ENCODE data around the gene ENTHD1. TPM values are rescaled to one million over a fixed set of nuclear protein-coding genes. Genes with fewer than 3 reads are reported as not detected.

Gene ENTHD1
- total and polyA plus RNA-seq, 9 of the 15 experiments (the other 6 are each of a cell fraction or from before 2014, with no cell fraction given), result 0.13 to 0.98 (median 0.35) TPM

DNA sequence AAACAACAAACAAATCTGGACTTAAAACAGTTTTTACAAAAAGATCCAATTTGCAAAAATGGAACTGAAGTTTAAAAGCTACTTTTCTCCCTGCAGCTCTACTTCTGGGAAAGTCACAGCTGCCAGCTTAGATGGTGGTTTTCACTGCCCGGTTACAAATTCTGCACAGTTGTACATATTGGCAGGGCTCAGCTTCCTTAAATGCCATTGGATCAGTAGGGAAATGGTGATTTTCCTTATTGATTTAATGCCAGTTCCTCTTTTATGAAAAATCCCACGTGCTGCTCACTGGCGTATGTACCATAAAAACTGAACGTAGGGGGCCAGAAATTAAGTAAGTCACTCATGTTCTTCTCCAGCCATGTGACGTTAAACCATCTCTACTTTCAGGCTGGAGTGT lies 30.1 kb upstream of the ENTHD1 start (continued):
- TF ChIP-seq, protein P1, sequence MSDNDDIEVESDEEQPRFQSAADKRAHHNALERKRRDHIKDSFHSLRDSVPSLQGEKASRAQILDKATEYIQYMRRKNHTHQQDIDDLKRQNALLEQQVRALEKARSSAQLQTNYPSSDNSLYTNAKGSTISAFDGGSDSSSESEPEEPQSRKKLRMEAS (CRISPR knock-in tag; IDR thresholded peaks at IDR 0.05), result no peak
- TF ChIP-seq SREBF2 (CRISPR knock-in tag; IDR thresholded peaks at IDR 0.05), result no peak
- TF ChIP-seq, protein P2, sequence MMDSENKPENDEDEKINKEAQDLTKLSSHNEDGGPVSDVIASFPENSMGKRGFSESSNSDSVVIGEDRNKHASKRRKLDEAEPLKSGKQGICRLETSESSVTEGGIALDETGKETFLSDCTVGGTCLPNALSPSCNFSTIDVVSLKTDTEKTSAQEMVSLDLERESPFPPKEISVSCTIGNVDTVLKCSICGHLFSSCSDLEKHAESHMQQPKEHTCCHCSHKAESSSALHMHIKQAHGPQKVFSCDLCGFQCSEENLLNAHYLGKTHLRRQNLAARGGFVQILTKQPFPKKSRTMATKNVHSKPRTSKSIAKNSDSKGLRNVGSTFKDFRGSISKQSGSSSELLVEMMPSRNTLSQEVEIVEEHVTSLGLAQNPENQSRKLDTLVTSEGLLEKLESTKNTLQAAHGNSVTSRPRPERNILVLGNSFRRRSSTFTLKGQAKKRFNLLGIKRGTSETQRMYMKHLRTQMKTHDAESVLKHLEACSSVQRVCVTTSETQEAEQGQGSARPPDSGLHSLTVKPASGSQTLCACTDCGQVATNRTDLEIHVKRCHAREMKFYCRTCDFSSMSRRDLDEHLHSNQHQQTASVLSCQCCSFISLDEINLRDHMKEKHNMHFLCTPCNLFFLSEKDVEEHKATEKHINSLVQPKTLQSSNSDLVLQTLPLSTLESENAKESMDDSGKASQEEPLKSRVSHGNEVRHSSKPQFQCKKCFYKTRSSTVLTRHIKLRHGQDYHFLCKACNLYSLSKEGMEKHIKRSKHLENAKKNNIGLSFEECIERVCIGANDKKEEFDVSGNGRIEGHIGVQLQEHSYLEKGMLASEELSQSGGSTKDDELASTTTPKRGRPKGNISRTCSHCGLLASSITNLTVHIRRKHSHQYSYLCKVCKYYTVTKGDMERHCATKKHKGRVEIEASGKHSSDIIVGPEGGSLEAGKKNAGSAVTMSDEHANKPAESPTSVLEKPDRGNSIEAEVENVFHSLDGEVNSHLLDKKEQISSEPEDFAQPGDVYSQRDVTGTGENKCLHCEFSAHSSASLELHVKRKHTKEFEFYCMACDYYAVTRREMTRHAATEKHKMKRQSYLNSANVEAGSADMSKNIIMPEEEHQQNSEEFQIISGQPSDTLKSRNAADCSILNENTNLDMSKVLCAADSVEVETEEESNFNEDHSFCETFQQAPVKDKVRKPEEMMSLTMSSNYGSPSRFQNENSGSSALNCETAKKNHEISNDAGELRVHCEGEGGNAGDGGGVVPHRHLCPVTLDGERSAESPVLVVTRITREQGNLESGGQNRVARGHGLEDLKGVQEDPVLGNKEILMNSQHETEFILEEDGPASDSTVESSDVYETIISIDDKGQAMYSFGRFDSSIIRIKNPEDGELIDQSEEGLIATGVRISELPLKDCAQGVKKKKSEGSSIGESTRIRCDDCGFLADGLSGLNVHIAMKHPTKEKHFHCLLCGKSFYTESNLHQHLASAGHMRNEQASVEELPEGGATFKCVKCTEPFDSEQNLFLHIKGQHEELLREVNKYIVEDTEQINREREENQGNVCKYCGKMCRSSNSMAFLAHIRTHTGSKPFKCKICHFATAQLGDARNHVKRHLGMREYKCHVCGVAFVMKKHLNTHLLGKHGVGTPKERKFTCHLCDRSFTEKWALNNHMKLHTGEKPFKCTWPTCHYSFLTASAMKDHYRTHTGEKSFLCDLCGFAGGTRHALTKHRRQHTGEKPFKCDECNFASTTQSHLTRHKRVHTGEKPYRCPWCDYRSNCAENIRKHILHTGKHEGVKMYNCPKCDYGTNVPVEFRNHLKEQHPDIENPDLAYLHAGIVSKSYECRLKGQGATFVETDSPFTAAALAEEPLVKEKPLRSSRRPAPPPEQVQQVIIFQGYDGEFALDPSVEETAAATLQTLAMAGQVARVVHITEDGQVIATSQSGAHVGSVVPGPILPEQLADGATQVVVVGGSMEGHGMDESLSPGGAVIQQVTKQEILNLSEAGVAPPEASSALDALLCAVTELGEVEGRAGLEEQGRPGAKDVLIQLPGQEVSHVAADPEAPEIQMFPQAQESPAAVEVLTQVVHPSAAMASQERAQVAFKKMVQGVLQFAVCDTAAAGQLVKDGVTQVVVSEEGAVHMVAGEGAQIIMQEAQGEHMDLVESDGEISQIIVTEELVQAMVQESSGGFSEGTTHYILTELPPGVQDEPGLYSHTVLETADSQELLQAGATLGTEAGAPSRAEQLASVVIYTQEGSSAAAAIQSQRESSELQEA (IDR thresholded peaks at IDR 0.05; ENCODE audit: low read depth), result no peak
- no peak for TF ChIP-seq ZNF165 (CRISPR knock-in tag; IDR thresholded peaks at IDR 0.05; ENCODE audit: borderline replicate concordance)
- TF ChIP-seq ZNF253 (CRISPR knock-in tag; conservative IDR thresholded peaks at IDR 0.05), result no peak
- TF ChIP-seq YY1 (IDR thresholded peaks at IDR 0.05; ENCODE audit: borderline replicate concordance in 1 of 3, control insufficient read depth in 1 of 3, extremely low read depth in 1 of 3, insufficient read depth in 3 of 3, insufficient read length in 1 of 3, insufficient replicate concordance in 2 of 3, low read depth in 1 of 3, low read length in 2 of 3), result no peak

Measured in K562 (cell line).